Muscle of back (tissue), 11 donors: ENCODE data around the gene CCDC148. TPM values are rescaled to one million over a fixed set of nuclear protein-coding genes. Genes with fewer than 3 reads are reported as not detected.
A peak's percentile ranks its signal among the peaks of the same experiment; 100 is the strongest.

Experiments
- DNase-seq, 3 donors: peaks; one replicate each; pipeline versions ENCODE4 v3.0.0 to v3.0.0-alpha.2; 2013
- polyA plus RNA-seq, 10 donors: library from polyadenylated mRNA; unstranded; fragments of 120-200 nt; gene quantifications; one replicate each; pipeline ENCODE4 v1.2.1, GENCODE V29; 2013; ENCODE audit not compliant: insufficient read length in 10 of 10

Gene CCDC148
- polyA plus RNA-seq, 10 donors: 0.12 to 1.0 (median 0.27) TPM

DNA sequence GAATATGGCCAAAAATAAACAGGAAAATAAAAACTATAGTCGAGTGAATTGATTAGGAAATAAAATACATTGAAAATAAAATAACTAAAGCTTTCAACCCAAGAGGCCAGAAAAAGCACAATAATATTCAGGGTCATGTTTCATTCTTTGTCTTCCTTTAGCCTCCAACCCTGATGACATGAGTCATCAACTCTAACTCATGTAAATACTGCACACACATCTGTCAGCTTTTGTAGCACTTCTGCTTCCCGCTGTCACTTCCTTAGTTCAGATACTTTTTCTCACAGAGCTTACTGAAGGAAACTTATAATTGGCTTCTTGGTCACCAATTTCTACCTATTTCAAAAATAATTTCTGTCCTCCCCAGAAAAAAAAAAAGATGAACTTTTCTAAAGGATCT lies 242.1 kb downstream of the CCDC148 start:
- peak in 1 of 3 donors; percentile 32 for DNase-seq

DNA sequence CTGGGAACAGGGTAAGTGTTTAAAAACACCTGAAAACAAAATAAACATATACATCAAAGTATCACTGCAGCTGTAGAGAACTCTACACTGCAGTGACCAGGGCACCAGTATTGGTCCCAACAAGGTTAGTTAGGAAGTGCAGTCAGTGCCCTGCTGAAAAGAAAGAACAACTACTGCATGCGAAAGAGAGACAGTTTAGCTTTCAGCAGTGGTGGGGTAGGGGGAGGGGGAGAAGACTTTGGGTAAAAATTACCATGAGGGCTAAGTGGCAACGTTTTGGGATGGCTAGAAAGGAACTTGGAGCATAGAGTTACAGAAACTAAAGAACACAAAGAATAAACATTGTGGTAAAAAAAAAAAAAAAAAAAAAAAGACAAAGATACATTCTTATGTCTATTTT lies 242.8 kb downstream of the CCDC148 start:
- DNase-seq: no peak

DNA sequence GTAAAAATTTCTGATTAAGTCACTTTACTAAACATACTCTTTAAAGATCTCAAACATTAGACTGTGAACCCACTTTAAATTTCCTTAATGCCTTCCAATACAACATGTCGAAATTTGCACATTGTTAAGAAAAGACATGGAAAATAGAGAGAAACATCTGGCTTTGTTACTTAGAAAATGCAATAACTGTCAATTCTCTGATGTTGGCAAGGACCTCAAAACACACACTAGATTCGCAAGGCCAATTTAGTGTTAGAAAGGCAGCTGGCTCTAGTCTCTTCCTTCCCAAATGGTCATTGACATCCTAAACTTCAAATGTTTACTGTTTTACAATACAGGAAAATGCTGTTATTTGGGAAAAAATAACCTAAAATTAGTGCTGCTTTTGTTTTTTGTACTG lies 244.3 kb downstream of the CCDC148 start:
- no peak for DNase-seq

DNA sequence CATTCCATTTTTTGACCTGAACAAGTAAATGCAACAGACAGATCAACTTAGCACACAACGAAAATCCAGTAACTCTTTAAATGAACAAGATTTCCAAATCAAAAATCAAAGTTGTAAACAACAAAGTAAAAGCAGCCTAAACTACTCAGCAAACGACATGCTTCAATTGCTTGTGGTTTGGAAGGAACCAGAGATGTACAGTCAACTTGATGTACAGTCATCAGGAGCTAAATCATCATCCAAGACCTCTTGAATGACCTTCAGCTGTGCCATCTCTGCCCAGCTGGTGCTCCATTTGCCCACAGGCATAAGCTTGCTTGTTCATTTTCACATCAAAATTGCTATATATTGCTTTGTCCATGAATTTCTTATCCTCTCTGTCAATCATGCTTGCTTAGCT lies 245.1 kb downstream of the CCDC148 start:
- DNase-seq: no peak

DNA sequence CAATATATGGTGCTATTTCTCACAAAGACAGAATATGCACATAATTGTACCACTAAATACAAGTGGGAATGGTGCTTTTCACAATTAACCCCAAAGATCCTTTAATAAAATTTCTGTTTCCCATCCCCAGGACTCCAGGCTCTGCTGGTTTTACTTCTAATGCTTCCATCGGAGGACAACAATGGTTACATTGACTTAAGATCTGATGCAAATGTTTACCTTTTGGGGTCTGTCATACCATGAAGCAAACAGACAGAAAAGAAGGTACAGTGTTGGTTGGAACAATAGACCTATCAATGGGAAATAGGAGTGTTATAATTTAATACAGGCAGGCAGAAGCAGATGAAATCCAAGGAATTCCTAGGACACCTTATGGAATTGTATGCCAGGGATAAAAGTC lies 249.2 kb downstream of the CCDC148 start:
- DNase-seq: no peak

DNA sequence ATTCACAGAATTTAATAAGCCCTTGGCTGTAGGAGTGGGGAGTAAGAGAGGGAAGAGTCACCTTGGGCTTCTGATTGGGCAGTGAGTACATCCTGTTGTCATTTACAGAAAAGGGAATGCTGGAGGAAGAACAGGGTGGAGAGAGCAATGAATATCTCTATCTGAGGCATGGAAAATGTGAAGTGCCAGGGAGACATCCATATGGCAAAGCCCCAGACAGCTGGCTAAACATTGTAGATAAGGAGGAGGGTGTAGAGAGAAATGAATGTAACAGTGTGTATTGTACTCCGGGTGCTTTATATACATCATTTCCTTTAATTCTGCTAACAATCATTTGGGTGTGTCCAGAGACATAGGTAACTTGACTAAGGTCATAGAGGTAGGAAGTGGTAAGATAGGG lies 251.3 kb downstream of the CCDC148 start:
- DNase-seq: no peak

DNA sequence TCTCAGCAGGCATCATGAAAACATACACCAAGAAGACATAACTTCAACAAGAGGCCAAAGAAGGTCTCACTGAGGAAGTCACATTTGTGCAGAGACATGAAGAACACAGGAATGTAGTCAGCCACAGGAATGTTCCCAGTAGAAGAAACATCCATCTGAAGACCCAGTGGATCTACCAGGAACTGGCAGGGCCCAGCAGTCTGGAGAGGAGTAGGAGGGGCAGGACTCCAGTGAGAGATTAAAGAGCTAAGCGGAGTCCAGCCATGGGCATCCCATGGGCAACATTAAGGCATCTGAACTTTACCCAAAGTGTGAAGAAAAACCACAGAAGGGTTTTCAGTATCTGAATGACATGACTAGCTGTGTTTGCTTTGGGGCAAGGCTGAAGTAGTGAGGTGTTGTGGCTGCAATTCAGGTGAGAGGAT lies 251.8 kb downstream of the CCDC148 start:
- DNase-seq: no peak

DNA sequence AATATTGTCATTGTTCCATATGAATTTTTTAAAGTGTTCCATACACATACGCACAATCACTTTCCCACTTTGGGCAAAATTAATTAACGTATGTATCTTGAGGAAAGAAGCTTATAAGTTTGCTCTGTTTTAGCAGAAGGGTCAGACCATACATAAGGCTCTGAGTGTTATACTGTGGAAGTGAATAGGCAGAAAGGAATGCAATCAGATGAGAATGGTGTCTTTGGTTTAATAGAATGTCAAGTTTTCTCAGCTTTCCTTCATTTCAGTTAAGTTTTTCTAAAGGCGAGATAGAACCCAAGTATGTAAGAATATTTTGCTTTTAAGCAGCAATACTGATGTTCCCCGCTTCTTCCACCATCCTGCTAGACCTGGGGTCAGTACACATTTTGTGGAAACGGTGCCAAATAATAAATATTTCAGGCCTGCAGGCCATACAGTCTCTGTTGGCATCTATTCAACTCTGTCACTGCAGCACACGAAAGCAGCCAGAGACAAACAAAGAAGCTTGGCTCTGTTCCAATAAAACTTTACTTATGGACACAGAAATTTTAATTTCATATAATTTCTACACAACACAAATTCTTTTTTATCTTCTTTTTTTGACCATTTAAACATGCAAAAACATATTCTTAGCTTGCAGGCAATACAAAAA lies 254.3 kb downstream of the CCDC148 start:
- peak in 1 of 3 donors; percentile 61 for DNase-seq

DNA sequence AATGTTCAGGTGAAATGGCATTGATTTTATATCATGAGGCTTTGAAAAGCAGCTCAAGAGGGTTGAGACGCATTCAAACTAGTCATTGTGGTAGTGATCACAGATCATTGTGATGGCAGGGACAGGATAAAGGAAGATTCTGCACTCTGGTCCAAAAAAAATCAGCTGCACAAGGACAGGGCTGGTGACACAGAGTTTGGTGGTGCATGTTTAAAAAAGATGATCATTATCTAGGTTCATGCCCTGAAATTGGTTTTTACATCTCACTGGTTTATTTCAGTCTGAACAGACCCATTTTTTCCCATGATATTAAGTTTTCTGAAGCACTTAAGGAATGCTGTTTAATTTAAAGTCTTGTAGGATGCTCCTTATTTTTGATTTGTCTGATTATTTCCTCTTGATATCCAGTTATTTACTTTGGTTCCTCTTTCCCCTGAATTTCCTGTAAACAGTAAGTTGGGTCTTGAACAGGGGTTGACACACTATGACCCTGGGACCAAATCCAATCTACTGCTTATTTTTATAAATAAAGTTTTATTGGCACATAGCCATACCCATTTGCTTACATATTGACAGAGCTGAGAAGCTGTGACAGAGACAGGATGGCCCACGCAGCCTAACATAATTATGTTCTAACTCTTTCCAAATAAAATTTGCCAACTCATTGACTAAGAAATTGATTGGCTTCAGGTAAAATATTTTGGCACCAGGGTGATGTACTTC lies 256.5 kb downstream of the CCDC148 start:
- no peak for DNase-seq

DNA sequence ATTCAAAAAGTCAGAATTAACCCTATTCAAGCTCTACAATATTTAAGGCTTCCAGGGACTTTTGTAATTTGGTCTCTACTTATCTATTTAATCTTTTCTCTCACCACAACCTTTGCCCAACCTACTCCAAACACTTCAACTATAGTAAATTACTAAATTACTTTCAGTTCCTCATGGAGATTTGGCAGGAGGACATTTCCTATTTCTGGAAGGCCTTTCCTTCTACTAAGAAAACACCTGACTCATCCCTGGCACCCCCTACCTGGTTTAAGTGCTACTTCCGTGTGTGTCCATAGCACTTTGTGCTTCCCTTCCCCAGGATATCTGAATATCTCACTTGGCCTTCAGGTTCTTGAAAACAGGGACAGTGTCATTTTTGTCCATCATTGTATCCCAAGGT lies 258.6 kb downstream of the CCDC148 start:
- no peak for DNase-seq

DNA sequence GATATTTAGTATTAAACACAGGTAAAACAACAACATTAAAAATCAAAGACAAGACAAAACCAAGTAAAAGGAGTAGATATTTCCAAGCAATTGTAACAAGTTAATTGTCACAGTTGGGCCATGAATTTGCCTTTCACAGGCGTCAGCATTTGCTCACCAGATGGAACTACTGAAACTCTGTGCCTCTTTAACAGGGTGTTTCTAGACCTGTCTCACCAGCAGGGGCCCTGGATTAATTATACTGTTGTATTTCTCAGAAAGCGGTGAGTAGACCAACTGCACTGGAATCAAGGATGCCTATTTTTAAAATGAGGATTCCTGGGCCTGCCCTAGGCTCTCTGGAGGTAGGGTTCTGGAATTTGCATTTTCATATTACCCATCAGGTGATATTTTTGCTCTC lies 262.3 kb downstream of the CCDC148 start:
- no peak for DNase-seq

DNA sequence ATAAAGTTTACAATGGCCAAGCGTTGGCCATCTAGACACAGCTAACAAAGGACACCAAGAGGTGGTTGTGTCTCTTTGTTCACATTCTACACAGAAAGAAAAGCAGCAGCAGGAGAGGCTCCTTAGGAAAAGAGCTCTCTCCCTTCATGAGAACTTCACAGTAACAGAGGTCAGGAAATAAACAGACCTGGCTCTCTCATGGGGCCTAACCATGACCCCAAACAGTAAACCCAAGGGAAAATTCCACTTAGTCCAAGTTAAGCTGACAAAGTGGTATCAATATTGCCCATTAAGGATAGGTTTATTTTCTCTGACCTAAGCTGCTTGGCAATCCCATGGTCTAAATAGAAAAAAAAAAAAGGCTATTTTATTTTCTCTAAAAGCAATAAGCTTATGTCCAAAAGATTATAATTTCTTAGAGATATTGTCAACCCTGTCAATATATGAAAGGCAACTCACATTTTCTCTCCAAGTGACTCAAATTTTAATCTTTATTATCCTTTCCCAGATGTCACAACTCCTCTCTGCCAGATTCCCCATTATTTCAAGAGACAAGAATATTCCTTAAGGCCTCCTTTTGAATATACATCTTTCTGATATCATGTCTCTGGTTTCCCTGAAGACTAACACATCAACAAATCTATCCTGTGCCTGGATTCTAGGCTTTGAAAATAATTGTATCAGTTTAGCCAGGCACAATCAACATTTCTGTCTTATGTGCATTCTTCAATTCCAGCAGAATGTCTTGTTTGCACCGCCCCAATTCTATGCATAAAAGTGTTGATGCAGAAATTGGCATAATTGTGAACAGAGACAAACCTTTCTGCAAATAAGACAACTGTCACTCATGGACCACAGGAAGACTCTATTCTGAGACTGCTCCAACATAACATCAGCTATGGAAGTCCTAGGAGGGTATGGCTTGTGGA lies 263.8 kb downstream of the CCDC148 start:
- peak in 1 of 3 donors; percentile 9 for DNase-seq

DNA sequence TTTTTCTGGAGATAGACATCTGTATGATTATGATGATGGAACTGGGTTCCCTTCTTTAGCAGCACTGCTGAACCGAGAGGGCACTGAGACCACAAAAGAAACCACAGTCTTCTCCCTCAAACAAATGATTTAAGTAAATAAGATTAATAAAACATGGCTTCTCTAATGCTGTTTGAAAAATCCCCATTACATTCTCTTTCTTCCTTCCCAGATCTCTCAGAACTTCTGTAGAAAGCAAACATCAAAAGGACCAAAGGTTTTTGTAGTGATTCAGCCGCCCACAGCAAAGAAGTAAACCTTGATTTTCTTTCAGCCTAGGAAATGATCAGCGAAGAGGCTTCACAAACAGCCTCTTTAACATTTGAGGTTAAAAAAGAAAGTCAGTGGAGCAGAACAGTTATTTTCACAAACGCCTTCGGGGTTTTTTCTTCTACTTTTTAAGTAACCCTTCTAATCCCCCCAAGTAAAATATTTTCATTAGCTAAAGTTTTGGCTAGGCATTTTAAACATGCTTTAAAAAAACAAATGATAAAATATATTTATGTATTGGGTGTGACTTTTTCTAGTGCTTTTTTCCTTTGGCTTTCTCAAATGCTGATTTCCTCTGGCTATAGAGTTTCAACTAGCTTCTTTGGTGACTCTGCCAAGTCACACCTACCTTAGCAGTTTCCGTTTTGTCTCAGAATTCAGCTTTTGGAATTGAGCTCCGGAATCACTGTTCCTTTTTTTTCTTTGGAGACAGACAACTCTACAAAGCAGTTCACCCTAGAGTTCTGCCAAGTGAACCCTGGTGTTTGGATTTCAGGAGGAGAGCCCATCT lies 265.3 kb downstream of the CCDC148 start:
- DNase-seq: peak in 2 of 3 donors; percentile 52 to 67

DNA sequence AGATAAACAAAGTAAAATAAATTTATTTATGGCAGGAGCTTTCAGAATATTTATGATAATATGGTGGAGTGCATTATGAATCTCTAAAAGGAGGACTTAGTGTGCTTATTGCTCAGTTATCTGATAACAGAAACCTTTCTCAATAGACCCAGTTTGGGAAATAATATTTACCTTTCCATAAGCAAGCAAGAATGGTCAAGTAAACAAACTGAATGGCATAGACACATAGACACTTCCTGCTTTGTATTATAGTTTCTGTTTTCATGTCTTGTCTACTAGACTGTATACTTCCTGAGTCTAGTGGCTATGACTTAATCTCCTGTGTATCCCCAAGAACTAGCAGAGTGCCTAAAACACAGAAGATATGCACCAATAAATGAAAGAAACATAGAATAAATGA lies 267.0 kb downstream of the CCDC148 start:
- DNase-seq: no peak

DNA sequence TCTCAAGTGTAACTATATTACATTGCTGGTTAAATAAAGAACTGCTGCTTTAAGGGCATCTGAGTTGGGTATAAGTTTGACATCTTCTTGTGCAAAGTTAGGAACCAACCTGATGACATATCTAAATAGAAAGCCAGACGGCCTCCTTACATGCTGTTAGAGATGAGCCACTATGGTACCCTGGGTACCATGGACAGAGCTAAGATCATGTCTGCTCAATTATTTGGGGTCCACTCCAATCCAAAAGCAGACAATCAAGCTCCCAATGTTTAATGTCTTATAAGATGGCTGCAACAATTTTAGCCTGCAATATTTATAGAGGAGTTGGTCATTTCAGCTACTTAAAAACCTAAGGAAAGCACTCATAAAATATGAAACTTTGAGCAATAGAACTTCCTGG lies 268.6 kb downstream of the CCDC148 start:
- DNase-seq: peak in 1 of 3 donors; percentile 24

DNA sequence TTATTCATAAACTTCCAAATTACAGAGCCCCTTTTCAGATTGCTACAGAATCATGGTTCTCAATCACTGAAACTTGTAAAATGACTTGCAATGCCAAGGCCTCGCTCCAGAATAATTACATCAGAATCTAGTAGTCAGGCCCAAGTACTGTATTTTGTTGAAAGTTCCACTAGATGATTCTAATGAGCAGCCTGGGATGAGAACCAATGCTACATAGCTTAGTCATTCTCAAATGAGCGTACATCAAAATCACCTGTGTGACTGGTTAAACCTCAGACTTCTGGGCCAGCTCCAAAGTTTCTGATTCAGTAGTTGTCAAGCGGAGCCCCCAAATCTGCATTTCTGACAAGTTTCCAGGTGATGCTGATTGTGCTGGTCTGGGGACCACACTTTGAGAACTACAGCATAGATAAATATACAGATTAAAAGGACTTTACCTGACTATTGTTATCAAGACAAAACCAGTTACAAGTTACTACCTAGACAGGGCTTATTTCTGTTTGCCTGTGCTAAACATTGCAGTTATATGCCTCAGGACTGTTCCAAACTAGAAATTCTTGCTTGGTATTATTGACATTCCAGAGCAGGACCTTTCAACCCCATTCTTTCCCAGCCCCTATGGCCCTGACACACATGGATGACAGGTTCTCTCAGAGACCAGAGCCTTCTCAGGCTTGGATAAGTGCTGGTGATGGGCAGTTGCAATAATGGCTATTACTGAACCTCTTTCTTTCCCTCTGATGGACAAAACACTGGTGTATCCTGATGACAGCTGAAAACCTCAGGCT lies 271.8 kb downstream of the CCDC148 start:
- no peak for DNase-seq

DNA sequence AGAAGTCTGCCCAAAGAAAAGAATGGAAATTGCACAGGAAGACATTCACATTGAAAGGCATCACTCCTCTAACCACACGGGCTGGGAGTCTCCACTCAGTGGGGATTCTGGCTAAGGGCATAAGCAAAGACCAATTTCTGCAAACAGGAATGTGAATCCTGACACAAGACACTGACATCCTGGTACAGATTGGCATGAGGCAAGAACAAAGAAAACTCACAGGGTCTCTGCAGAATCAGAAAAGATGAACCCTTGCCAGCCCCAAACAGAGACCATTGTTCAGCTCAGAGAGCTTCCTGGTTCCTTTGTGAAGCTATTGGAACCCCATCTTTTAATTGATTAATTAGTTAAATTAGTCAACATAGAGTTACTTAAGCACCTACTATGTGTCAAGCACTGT lies 272.6 kb downstream of the CCDC148 start:
- DNase-seq: no peak

DNA sequence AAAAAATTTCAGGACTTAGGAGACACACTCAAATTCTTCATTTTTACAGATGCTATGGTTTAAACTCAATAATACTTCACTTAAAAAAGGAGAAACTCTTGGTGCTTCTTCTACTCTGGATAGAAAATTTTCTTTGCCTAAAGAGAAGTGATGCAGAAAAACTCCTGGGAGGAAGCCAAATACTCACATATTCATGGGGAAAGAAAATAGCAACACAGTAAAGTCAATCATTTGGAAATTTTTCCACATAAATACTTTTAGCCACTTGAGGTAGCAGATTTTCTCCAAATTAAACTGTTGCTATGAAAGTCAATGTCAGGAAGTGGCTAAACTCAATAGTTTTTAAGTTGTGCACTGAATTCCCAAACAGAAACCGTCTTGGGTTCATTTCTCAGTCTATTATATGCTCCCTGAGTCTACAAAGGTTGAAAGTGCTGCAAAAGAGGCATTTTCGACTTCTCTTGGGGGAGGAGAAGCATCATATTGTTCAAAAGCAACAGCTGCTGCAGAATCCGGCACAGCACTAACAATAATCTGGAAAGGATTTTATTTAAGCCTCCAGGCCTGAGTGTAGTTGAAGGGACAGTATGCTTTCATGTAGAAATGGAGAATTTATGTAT lies 273.8 kb downstream of the CCDC148 start:
- peak in 1 of 3 donors; percentile 57 for DNase-seq

DNA sequence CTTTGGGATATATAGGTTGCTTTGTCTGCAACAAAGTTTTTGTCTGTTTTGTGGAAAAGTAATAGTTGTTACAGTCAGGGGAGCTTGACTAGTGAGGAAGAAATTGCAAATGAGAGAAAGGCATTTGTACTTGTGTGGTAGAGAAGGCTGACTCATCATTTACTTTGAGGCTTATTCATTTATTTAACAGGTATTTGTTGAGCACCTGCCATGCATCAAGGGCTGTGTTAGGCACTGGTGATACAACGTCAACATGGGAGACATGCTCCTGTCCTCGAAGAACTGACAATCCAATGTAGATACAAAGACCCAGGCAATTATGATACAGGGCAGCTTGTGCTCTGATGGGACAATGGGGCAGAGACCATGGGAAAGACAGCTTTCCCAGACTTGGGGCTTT lies 275.4 kb downstream of the CCDC148 start:
- no peak for DNase-seq

DNA sequence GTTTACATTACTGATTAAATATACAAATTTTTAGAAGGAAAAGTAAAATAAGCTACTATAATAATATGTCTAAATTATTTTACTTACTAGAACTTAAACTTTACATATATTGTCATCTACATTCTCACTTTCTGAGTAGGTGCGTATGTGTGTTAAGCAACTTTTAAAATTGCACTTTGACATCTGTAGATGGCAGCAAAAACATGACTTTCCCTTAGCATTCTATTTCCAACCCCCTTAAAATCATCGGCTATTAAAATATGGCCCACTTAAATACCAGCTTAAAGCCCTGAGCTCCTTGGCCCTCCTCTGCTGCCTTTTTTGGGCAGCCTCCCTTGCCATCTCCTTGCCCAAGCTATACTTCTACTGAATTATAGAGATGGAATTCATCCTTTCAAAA lies 276.9 kb downstream of the CCDC148 start:
- DNase-seq: peak in 1 of 3 donors; percentile 41
